Testis (tissue), 2 donors: Measurements from ENCODE around the gene ENPP6.

Experiments used
- CTCF ChIP-seq, 3 experiments: fragments of 450-650 bp in 2 of 3; fragments of 200-600 bp in 1 of 3; sonication (generic) in 1 of 3; IDR thresholded peaks; one replicate each; pipeline ENCODE4 v1.5.1; 2016 to 2019; ENCODE audit warnings: antibody characterized with exemption in 3 of 3, mild to moderate bottlenecking in 2 of 3, moderate library complexity in 1 of 3
- POLR2A ChIP-seq: fragments of 450-650 bp; IDR thresholded peaks from one replicate; pipeline ENCODE4 v1.6.1; 2017; ENCODE audit warnings: antibody characterized with exemption, mild to moderate bottlenecking, moderate library complexity

GRCh38 chr4:184136525-184136924 is 81.1 kb downstream of the ENPP6 start:
- TF ChIP-seq CTCF (IDR thresholded peaks at IDR 0.05) (no peak), POLR2A (no peak)
